ENCODE measurements around the gene FGD6. TPM values are rescaled to one million over a fixed set of nuclear protein-coding genes. Genes with fewer than 3 reads are reported as not detected.
"Not testable (repeated sequence)": the region's sequence is repeated elsewhere in the genome, so short reads cannot be mapped to it uniquely, and the experiment has no call there.

Gene FGD6
- total RNA-seq = 0.27 TPM

DNA sequence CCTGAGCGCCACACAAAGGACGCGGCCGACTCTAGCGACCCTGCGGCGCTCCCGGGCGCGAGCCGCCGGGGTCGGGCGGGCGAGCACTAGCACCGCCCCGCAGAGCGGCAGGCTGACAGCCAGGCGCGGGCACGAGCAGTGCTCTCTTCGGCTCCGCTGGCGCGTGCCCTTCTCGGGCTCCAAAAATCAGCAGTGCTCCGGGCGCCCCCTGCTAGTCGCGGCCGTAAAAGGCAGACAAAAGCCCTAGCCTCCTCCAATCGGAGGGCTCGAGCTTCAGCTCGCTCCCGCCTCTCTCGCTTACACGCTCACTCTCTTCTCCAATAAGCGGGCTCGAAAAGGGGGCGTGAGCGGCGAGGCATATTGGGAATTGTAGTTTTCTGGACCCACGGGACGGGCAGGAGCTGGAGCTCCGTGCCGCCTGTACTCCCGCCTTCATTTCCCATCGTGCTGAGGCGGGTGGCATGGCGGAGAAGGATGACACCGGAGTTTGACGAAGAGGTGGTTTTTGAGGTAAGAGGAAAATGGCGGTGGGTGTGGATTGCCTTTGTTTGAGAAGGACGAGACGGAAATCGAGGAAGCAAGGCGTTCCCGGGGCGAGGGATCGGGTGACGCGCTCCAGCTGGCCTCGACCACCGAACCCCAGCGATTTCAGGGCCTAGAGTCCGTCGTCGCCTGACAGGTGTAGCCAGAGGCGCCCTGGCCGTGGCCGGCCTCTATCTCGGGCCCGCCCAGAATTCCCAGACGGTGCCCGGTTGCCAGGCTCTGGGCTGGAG lies at the start of gene FGD6, which contains the start of gene VEZT:
Gene FGD6, minus strand, starts transcription at position 91 of the 773 bp plus-strand sequence. CDS start 227 bp downstream, outside the sequence.
Gene VEZT, plus strand, starts transcription at position 431 of the 773 bp plus-strand sequence. Its CDS starts 44 bp downstream, at position 475.
- peak; percentile 88 to 100 (median 99) for DNase-seq (ENCODE audit: low read depth in 2 of 3, low spot score in 2 of 3)

DNA sequence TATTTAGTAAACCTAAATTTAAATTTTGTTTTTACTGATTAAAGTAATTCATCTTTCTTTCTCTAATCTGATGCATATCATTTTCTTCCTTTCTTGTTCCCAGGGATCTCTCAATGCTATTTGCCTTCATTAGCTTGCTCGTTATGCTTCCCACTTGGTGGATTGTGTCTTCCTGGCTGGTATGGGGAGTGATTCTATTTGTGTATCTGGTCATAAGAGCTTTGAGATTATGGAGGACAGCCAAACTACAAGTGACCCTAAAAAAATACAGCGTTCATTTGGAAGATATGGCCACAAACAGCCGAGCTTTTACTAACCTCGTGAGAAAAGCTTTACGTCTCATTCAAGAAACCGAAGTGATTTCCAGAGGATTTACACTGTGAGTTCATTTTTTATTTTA lies 49.0 kb upstream of the FGD6 start:
- DNase-seq (ENCODE audit: low read depth in 2 of 3, low spot score in 2 of 3) = no peak

DNA sequence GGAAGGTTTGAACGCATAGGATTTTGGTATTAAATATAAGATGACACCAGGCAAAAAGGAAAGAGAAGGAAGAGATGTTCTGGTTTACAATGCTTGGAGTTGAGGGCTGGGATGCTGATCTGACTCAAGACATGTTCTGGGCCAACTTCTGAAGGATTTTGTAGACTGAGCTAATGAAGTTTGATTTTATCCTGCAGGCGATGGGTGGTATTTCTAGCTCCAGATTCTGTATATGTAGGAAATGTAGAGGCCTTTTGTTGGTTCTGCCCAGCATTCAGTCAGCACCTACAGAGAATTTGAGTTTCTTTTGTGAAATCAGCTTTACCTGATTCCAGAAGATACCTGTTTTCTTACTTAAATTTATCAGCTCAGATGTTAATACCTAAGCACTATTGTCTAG lies 48.5 kb upstream of the FGD6 start:
- DNase-seq (ENCODE audit: low read depth in 2 of 3, low spot score in 2 of 3) = no peak

DNA sequence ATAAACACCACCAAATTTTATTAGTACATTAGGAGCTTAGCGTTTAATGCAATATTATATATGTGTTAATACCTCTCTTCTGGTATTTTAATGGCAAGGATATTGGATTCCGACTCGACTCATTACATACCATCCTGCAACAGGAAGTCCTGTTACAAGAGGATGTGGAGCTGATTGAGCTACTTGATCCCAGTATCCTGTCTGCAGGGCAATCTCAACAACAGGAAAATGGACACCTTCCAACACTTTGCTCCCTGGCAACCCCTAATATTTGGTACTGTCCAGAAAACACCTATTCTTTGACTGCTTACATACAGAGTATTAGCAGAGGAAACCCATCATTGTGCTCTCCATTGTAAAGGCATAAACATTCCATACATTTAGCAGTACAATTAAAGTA lies 45.5 kb upstream of the FGD6 start:
- no peak for DNase-seq (ENCODE audit: low read depth in 2 of 3, low spot score in 2 of 3)

DNA sequence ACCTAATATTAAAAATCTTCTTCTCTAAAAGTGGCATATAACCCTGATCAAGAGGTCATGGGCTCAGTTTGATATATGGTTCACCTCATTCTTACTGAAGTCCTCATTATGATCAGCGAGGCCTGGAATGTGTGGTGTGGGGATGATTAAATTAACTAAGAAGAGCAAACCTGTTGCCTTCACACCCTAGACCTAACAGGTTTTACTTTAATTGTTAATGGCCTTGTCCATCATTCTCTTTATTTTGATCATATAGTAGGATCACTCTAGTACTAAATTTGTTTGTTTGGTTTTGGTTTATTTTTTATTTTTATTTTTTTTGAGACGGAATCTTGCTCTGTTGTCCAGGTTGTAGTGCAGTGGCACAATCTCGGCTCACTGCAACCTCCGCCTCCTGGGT lies 43.8 kb upstream of the FGD6 start:
- no peak for DNase-seq (ENCODE audit: low read depth in 2 of 3, low spot score in 2 of 3)

DNA sequence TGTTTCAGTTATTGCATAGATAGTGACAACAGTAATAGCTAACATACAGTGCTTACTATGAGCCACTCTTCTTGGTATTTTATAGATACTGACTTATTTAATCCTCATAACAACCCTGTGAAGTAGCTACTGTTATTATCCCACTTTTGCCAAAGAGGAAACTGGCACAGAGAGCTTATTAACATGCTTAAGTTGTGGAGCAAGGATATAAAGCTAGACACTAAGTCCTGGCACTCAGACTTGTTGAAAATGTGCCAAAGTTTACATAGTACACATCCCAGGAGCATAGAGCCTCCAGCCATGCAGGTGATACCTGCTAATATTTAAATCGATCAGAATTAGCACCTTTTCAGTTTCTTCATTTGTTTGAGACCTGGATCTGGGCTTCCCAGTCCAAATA lies 42.1 kb upstream of the FGD6 start:
- DNase-seq (ENCODE audit: low read depth in 2 of 3, low spot score in 2 of 3) = no peak

DNA sequence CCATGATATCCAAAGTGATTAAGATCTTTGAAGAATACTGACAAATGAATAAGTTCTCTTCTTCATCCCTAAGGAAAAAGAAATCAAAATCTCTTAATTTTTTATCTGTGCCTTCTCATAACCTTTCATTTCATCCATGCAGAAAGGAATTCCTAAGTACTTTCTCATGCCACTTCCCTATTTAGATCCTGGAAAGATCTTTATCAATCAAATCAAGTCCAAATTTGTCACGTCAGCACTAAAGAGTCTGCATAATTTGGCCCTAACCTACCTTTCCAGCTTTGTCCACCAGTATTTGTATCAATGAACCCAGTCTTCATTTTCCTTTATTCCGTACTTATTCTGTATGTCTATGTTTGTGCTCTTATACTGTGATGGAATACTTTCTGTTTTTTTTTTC lies 41.5 kb upstream of the FGD6 start:
- no peak for DNase-seq (ENCODE audit: low read depth in 2 of 3, low spot score in 2 of 3)

DNA sequence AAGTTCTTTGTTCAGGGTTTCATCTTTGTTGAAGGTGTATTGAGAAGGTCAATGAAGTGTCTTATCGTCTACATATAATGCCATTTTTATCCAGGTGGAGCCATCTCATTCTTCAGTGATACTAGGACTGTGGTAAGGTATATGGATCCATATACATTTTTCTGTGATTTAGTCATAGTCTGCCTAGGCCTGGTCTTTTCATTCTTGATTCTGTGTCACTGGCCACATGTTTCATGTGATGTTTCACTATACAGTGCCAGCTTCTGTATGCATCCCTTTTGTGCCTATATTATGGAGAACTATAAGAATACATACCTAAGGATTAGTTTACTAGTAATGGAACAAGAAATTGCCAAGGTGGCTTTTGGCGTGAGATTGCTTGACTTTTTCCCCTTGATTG lies 40.9 kb upstream of the FGD6 start:
- no peak for DNase-seq (ENCODE audit: low read depth in 2 of 3, low spot score in 2 of 3)

DNA sequence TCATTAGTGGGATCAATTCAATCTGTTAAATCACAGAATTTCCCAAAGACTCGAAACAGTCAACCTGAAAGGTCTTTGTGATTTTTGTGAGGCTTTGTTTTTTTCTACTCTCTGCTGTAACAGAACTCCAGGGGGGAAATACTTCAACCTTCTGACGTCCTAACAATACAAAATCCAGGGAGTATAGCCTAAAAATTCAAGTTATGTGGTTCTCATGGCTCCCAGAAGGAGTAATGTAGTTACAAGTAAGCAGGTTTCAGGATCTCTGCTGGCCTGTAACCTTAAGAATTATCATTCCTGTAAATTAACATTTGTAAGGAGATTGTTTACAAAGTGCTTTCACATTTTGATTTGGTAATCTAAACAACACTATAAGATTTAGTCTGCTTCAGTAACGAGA lies 40.3 kb upstream of the FGD6 start:
- DNase-seq (ENCODE audit: low read depth in 2 of 3, low spot score in 2 of 3) = no peak

DNA sequence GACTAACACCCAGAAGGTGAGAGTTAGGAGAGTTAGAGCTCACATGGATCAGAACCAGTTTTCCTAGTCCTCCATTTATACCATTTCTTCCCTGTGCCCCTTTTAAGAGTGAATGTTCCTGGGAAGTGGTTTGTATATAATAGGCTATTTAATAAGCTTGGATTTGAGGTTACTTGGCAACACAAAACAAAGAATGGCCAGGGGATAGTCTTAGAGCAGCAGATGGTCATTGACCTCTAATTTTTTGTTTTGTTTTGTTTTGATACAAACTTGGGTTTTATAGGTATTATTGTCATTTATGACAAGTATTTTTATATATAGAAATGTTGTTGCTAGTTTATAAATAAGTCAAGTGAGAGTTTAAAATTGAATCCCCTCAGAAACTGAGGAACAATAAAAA lies 36.1 kb upstream of the FGD6 start:
- no peak for DNase-seq (ENCODE audit: low read depth in 2 of 3, low spot score in 2 of 3)

DNA sequence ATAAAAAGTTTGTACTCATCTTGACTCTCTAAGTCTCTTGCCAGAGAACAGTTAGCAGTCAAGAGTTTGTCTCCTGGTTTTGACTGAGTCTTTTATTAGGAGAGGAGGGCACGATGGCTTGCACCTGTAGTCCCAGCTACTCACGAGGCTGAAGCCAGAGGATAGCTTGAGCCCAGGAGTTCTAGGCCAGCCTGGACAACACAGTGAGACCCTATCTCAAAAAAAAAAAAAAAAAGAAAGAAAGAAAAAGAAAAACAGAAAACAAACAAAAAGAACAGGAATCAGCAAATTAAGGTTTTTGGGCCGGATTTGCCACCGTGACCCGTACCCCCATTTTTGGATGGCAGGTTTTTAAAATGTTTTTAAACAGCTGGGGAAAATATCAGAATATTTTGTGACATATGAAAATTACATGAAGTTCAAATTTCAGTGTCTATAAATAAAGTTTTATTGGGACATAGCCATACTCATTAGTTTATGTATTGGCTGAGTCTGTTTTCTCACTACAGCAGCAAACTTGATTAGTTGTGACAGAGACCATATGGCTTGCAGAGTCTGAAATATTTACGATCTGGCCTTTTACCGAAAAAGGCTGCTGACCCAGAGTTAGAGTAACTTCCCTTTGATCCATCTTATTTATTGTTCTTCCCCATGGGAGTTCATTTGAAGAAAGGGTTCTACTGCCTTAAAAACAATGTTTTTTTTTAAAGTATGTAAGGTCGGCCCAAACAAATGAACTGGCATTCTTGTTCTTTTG lies 31.5 kb upstream of the FGD6 start:
- DNase-seq (ENCODE audit: low read depth in 2 of 3, low spot score in 2 of 3) = no peak

DNA sequence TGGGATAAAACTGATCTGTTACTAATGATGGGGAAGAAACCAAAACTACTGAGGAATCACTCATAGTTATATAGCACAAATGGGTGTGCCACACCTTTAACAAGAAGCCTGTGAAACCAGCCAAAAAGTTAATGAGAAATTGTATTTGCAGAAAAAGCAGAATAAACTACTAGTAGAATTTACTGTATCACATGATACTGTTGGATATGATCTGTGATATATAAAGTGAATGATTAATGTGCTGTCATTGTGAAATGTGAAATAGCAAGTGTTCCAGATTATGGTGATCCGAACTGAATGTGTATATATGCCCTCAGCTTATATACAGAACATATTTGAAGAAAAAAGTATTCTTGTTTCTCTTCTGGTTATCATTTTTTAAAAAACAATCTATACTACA lies 30.8 kb upstream of the FGD6 start:
- no peak for DNase-seq (ENCODE audit: low read depth in 2 of 3, low spot score in 2 of 3)

DNA sequence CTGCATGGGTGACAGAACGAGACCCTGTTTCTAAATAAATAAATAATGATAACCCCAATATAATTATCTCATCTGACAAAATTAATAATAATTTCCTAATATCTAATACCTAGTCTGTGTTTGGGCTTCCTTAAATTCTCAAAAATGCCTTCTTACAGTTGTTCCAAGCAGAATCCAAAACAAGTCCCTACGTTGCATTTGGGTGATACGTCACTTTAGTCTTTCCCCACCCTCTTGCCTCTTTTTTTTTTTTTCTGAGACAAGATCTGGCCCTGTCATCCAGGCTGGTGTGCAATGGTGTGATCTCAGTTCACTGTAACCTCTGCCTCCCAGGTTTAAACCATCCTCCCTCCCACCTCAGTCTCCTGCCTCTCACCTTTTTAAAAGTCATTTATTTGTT lies 27.1 kb upstream of the FGD6 start:
- no peak for DNase-seq (ENCODE audit: low read depth in 2 of 3, low spot score in 2 of 3)

DNA sequence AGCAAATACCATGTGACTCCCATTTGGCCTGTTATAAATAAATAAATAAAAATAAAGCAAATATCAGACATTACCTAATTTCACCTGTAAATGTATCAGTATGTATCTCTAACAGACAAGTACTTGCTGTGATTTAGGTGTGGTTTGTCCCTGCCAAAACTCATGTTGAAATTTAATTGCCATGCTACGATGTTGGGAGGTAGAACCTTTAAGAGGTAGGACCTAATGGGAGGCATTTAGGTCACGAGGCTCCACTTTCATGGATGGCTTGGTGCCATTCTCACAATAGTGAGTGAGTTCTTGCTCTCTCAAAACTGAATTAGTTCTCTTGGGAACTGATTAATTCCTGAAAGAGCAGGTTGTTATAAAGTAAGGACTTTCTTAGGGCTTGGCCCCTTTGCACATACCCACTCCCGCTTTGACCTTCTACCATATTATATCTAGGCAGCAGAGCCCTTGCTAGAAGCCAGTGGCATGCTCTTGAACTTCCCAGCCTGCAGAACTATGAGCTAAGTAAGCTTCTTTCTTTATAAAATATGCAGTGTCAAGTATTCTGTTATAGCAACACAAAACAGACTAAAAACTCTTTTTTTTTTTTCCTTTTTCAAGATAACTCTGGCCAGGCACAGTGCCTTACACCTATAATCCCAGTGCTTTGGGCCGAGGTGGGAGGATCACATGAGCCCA lies 26.4 kb upstream of the FGD6 start:
- no peak for DNase-seq (ENCODE audit: low read depth in 2 of 3, low spot score in 2 of 3)

DNA sequence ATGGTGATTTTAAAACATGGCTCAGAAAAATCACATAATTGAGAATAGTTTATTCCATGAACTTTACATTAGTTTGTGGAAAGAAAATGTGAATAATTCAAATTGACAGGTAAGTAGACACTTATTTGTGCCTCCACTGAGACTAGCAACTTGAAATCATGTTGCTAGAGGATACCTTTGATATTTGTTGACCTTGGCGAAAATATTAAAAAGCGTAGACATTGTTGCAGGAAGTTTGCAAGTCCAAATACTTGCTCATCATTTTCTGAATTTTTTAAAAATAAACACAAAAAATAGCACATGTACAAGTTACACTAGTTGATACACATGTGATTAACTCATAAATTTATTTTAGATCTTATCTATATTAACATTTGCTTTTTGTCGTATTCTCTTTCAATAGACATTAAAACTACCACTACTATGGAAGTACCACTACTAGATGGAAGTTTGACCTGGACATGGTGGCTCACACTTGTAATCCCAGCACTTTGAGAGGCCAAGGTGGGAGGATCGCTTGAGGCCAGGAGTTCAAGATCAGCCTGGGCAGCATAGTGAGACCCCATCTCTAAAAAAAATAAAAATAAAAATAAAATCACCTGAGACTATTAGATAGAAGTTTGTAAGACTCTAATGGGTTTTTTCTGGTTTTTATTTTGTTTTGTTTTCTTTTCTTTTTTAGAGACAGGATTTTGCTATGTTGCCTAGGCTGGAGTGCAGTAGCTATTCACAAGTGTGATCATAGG lies 24.7 kb upstream of the FGD6 start:
- DNase-seq (ENCODE audit: low read depth in 2 of 3, low spot score in 2 of 3) = no peak

DNA sequence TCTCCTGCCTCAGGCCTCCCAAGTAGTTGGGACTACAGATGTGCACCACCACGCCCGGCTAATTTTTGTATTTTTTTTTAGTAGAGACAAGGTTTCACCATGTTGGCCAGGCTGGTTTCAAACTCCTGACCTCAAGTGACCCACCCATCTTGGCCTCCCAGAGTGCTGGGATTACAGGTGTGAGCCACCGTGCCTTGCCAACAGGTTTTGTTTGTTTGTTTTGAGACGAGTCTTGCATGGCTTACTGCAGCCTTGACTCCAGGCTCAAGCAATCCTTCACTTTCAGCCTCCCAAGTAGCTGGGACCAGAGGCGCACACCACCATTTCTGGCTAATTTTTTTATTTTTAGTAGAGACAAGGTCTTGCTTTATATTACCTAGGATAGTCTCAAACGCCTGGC lies 23.9 kb upstream of the FGD6 start:
- DNase-seq (ENCODE audit: low read depth in 2 of 3, low spot score in 2 of 3) = not testable (repeated sequence)

DNA sequence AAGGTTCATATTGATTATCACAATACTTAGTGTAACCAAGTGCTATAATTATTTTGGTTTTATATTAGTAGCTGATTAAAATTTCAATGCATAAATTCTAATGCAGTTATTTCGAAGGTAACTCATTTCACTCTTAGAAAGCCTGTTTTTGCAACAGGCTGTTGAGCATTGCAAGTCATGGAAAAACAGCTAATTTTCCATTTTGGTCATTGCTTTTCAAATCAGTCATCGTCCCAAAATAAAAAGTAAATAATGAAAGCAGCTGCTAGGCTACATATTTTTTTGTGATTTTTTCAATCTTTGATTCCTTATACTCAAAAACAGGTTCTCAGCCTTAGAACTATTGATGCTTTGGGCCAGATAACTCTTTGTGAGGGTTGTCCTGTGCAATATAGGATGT lies 23.3 kb upstream of the FGD6 start:
- peak in 1 of 3 donors; percentile 21 for DNase-seq (ENCODE audit: low read depth in 2 of 3, low spot score in 2 of 3)

DNA sequence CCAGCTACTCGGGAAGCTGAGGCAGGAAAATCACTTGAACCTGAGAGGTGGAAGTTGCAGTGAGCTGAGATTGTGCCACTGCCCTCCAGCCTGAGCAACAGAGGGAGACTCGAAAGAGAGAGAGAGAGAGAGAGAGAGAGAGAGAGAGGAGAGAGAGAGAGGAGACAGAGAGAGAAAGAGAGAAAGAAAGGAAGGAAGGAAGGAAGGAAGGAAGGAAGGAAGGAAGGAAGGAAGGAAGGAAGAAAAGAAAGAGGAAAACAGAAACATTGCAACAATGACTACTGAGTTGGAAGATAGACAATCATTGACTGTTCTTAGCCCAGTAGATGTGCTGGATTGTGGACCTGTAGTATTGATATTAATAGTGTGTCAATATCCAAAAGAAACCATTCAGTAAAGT lies 22.6 kb upstream of the FGD6 start:
- DNase-seq (ENCODE audit: low read depth in 2 of 3, low spot score in 2 of 3) = not testable (repeated sequence)

DNA sequence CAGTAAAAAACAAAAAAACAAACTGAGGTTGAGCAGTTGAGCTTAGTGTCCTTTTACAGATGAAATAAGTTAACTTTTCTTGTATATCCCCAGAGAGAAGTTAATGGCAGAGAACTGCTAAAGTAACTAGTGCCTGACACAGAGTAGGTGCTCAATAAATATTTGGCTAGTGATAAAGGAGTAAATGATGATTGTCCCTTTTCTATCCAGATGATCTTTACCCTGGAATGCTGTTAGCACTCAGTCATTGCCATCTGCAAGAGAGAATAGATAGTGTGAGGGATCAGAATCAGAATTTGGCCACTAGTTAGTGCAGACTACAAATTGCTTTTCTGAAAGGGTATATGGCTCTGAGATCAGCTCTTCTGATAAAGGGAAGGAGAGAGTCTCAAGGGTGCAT lies 21.9 kb upstream of the FGD6 start:
- DNase-seq (ENCODE audit: low read depth in 2 of 3, low spot score in 2 of 3) = no peak

DNA sequence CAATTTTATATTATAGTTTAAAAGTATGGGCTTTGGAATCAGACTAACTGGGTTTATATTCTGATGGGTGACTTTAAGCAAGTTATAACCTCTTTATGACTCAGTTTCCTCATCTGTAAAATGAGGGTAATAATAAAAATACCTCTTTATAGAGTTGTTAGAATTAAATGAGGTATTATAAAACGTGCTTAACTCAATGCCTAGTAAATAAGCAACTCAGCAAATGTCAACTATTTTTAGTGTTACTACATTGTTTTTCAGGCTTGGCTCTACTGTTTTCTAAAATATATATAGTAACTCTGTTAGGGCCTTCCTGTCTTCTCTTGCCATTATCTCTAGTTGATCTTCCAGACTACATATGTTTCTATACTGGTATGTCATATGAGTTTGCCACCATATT lies 20.9 kb upstream of the FGD6 start:
- no peak for DNase-seq (ENCODE audit: low read depth in 2 of 3, low spot score in 2 of 3)

DNA sequence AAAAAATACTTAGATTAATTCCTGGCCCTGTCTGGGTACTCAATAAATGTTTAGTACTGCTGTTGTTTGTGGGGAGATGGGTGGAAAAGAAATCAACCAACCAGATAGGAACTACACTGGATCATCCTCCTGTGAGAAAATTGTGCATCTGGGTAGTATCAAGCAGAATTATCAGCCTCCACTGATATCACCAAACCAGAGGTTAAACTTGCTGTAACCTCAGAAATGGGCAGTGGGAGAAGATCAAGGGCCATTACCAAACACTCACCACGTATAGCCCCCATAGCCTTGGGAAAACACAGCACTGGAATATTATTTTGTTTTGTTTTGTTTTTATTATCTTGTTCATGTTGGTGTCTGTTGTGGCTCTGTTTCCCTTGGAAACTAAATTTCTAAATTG lies 20.0 kb upstream of the FGD6 start:
- no peak for DNase-seq (ENCODE audit: low read depth in 2 of 3, low spot score in 2 of 3)
